ENCODE measurements around the gene RC3H1.
"Not testable (repeated sequence)": the region's sequence is repeated elsewhere in the genome, so short reads cannot be mapped to it uniquely, and the experiment has no call there.

Gene RC3H1

GRCh38 chr1:174052621-174053020 is 30.5 kb upstream of the RC3H1 start:
- TF ChIP-seq CTCF (IDR thresholded peaks at IDR 0.05; ENCODE audit: control insufficient read depth, extremely low read depth, insufficient read depth) = no peak
- no peak for DNase-seq (ENCODE audit: low read depth)
- no peak overlapping the region for H3K4me3 ChIP-seq (ENCODE audit: low read depth, low read length)

GRCh38 chr1:174051956-174052355 is 29.8 kb upstream of the RC3H1 start:
- no peak for DNase-seq (ENCODE audit: low read depth)
- no peak overlapping the region for H3K4me3 ChIP-seq (ENCODE audit: low read depth, low read length)
- TF ChIP-seq CTCF (IDR thresholded peaks at IDR 0.05; ENCODE audit: control insufficient read depth, extremely low read depth, insufficient read depth) = no peak

GRCh38 chr1:174049514-174049913 is 27.4 kb upstream of the RC3H1 start:
- TF ChIP-seq CTCF (IDR thresholded peaks at IDR 0.05; ENCODE audit: control insufficient read depth, extremely low read depth, insufficient read depth) = no peak
- DNase-seq (ENCODE audit: low read depth) = no peak
- H3K4me3 ChIP-seq (ENCODE audit: low read depth, low read length) = no peak overlapping the region

GRCh38 chr1:174044418-174045222 is 22.5 kb upstream of the RC3H1 start:
- DNase-seq (ENCODE audit: low read depth) = no peak
- TF ChIP-seq CTCF (IDR thresholded peaks at IDR 0.05; ENCODE audit: control insufficient read depth, extremely low read depth, insufficient read depth) = no peak
- H3K4me3 ChIP-seq (ENCODE audit: low read depth, low read length) = no peak overlapping the region

GRCh38 chr1:174042509-174042908 is 20.4 kb upstream of the RC3H1 start:
- H3K4me3 ChIP-seq (ENCODE audit: low read depth, low read length); DNase-seq (ENCODE audit: low read depth): not testable (repeated sequence)

- no peak for TF ChIP-seq CTCF (IDR thresholded peaks at IDR 0.05; ENCODE audit: control insufficient read depth, extremely low read depth, insufficient read depth)
- DNase-seq (ENCODE audit: low read depth) = no peak
Observed at GRCh38 chr1:174041369-174041768, 19.2 kb upstream of the RC3H1 start.

GRCh38 chr1:174040387-174040786 is 18.2 kb upstream of the RC3H1 start:
- TF ChIP-seq CTCF (IDR thresholded peaks at IDR 0.05; ENCODE audit: control insufficient read depth, extremely low read depth, insufficient read depth) = no peak
- no peak overlapping the region for H3K4me3 ChIP-seq (ENCODE audit: low read depth, low read length)
- DNase-seq (ENCODE audit: low read depth) = no peak

More at GRCh38 chr1:174041369-174041768, 19.2 kb upstream of the RC3H1 start:
- no peak overlapping the region for H3K4me3 ChIP-seq (ENCODE audit: low read depth, low read length)

All from LNCaP clone FGC (cell line).